ENCODE results near the gene RNASE11.

DNA sequence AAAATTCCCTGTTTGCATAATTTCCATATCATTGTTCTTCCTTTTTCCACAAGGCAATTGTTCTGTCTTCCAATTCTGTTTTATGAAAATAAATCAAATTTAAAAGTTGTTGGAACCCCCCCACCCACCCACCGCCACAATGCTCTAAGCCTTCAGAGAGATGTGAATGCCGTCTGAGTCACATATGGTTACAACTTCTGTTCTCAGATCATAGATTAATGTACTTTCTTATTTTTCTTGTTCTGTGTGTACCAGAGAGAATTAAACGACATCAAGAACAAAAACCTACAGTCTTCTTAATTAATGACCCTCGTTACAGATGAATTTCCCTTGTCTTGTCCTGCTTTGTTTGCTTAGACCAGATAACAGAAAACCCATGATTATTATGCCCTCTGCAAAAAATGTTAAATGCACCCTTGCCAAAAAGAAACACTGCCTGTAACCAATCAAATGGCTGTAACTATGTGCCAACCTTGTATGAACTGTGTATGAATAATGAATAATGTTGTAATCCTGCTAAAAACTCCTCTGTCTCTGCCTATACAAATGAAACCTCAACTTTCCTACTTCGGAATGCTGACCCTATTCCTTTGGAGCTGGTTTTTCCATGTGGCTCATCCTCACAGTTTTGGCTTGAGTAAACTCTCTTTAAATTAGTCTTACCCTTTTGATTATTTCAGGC, 39.7 kb upstream of the RNASE11 start:
- TF ChIP-seq JUND (IDR thresholded peaks at IDR 0.05) = no peak
- TF ChIP-seq, protein P1, sequence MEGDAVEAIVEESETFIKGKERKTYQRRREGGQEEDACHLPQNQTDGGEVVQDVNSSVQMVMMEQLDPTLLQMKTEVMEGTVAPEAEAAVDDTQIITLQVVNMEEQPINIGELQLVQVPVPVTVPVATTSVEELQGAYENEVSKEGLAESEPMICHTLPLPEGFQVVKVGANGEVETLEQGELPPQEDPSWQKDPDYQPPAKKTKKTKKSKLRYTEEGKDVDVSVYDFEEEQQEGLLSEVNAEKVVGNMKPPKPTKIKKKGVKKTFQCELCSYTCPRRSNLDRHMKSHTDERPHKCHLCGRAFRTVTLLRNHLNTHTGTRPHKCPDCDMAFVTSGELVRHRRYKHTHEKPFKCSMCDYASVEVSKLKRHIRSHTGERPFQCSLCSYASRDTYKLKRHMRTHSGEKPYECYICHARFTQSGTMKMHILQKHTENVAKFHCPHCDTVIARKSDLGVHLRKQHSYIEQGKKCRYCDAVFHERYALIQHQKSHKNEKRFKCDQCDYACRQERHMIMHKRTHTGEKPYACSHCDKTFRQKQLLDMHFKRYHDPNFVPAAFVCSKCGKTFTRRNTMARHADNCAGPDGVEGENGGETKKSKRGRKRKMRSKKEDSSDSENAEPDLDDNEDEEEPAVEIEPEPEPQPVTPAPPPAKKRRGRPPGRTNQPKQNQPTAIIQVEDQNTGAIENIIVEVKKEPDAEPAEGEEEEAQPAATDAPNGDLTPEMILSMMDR (IDR thresholded peaks at IDR 0.05; ENCODE audit: low read depth, low read length, missing input control) = no peak
- TF ChIP-seq SP1 (IDR thresholded peaks at IDR 0.05) = no peak
- no peak for TF ChIP-seq YY1 (IDR thresholded peaks at IDR 0.05)
- TF ChIP-seq, protein P2, sequence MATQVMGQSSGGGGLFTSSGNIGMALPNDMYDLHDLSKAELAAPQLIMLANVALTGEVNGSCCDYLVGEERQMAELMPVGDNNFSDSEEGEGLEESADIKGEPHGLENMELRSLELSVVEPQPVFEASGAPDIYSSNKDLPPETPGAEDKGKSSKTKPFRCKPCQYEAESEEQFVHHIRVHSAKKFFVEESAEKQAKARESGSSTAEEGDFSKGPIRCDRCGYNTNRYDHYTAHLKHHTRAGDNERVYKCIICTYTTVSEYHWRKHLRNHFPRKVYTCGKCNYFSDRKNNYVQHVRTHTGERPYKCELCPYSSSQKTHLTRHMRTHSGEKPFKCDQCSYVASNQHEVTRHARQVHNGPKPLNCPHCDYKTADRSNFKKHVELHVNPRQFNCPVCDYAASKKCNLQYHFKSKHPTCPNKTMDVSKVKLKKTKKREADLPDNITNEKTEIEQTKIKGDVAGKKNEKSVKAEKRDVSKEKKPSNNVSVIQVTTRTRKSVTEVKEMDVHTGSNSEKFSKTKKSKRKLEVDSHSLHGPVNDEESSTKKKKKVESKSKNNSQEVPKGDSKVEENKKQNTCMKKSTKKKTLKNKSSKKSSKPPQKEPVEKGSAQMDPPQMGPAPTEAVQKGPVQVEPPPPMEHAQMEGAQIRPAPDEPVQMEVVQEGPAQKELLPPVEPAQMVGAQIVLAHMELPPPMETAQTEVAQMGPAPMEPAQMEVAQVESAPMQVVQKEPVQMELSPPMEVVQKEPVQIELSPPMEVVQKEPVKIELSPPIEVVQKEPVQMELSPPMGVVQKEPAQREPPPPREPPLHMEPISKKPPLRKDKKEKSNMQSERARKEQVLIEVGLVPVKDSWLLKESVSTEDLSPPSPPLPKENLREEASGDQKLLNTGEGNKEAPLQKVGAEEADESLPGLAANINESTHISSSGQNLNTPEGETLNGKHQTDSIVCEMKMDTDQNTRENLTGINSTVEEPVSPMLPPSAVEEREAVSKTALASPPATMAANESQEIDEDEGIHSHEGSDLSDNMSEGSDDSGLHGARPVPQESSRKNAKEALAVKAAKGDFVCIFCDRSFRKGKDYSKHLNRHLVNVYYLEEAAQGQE (IDR thresholded peaks at IDR 0.05) = no peak
- TF ChIP-seq, protein P3, sequence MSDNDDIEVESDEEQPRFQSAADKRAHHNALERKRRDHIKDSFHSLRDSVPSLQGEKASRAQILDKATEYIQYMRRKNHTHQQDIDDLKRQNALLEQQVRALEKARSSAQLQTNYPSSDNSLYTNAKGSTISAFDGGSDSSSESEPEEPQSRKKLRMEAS (IDR thresholded peaks at IDR 0.05) = no peak
- TF ChIP-seq RAD21 (IDR thresholded peaks at IDR 0.05) = no peak
- no peak for TF ChIP-seq NR2F2 (IDR thresholded peaks at IDR 0.05)
- TF ChIP-seq, protein P4, sequence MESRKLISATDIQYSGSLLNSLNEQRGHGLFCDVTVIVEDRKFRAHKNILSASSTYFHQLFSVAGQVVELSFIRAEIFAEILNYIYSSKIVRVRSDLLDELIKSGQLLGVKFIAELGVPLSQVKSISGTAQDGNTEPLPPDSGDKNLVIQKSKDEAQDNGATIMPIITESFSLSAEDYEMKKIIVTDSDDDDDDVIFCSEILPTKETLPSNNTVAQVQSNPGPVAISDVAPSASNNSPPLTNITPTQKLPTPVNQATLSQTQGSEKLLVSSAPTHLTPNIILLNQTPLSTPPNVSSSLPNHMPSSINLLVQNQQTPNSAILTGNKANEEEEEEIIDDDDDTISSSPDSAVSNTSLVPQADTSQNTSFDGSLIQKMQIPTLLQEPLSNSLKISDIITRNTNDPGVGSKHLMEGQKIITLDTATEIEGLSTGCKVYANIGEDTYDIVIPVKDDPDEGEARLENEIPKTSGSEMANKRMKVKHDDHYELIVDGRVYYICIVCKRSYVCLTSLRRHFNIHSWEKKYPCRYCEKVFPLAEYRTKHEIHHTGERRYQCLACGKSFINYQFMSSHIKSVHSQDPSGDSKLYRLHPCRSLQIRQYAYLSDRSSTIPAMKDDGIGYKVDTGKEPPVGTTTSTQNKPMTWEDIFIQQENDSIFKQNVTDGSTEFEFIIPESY (IDR thresholded peaks at IDR 0.05) = no peak

Measured in liver (tissue), 3 donors.